Neutrophil (primary cell): ENCODE measurements around the gene SUGP2.

ENCODE experiments used
- H3K27ac ChIP-seq: fragments of 200-600 bp; sonication (generic); 2 replicates; pipeline ENCODE4 v1.5.1; 2016; ENCODE audit warnings: mild to moderate bottlenecking, moderate library complexity
- H3K27me3 ChIP-seq: fragments of 200-600 bp; sonication (generic); 2 replicates; pipeline ENCODE4 v1.6.0; 2016; ENCODE audit warnings: mild to moderate bottlenecking
- H3K36me3 ChIP-seq: fragments of 200-600 bp; sonication (generic); 2 replicates; pipeline ENCODE4 v1.5.1; 2017
- H3K4me1 ChIP-seq, 2 experiments: fragments of 200-600 bp in 1 of 2; sonication (generic) in 1 of 2; 1 replicate in 1 of 2; 2 replicates in 1 of 2; pipeline versions ENCODE4 v1.5.1 to v1.6.1; 2013 to 2016; ENCODE audit warnings: low read depth in 1 of 2, low read length in 1 of 2, mild to moderate bottlenecking in 1 of 2, moderate library complexity in 1 of 2; ENCODE audit not compliant: control insufficient read depth in 1 of 2, insufficient read depth in 1 of 2
- H3K4me3 ChIP-seq, 2 experiments: fragments of 200-600 bp in 1 of 2; sonication (generic) in 1 of 2; 1 replicate in 1 of 2; 2 replicates in 1 of 2; pipeline ENCODE4 v1.5.1; 2013 to 2016; ENCODE audit warnings: low read depth in 1 of 2, low read length in 1 of 2, mild to moderate bottlenecking in 1 of 2, moderate library complexity in 1 of 2
- H3K9me3 ChIP-seq: fragments of 200-600 bp; sonication (generic); 2 replicates; pipeline ENCODE4 v1.5.1; 2016
- TF ChIP-seq, protein P1 (sequence below): fragments of 200-600 bp; sonication (generic); IDR thresholded peaks from 2 replicates; pipeline ENCODE4 v1.5.1; 2016; ENCODE audit warnings: antibody characterized with exemption

SUGP2 gene

DNA sequence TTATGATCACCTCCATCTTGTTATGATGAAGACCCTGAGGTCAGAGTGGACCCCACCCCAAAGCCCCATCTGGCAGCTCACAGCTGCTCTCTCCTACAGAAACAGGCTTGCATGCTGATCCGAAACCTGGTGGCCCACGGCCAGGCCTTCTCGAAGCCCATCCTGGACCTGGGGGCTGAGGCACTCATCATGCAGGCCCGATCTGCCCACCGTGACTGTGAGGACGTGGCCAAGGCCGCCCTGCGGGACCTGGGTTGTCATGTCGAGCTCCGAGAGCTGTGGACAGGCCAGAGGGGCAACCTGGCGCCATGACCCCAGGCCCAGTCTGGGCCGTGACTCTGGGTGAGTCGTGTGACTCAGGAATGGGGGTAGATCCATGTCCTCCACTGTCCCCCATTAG, 24.0 kb upstream of the SUGP2 start:
- TF ChIP-seq, protein P1, sequence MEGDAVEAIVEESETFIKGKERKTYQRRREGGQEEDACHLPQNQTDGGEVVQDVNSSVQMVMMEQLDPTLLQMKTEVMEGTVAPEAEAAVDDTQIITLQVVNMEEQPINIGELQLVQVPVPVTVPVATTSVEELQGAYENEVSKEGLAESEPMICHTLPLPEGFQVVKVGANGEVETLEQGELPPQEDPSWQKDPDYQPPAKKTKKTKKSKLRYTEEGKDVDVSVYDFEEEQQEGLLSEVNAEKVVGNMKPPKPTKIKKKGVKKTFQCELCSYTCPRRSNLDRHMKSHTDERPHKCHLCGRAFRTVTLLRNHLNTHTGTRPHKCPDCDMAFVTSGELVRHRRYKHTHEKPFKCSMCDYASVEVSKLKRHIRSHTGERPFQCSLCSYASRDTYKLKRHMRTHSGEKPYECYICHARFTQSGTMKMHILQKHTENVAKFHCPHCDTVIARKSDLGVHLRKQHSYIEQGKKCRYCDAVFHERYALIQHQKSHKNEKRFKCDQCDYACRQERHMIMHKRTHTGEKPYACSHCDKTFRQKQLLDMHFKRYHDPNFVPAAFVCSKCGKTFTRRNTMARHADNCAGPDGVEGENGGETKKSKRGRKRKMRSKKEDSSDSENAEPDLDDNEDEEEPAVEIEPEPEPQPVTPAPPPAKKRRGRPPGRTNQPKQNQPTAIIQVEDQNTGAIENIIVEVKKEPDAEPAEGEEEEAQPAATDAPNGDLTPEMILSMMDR = no peak
- Histone ChIP-seq H3K36me3 (peaks cover 34% of the 10 kb centered on the region), H3K4me1 (no peaks in the 10 kb centered on the region), H3K9me3 (no peaks in the 10 kb centered on the region), H3K27me3 (no peaks in the 10 kb centered on the region), H3K4me3 (no peak overlapping the region), H3K27ac (no peak overlapping the region)

DNA sequence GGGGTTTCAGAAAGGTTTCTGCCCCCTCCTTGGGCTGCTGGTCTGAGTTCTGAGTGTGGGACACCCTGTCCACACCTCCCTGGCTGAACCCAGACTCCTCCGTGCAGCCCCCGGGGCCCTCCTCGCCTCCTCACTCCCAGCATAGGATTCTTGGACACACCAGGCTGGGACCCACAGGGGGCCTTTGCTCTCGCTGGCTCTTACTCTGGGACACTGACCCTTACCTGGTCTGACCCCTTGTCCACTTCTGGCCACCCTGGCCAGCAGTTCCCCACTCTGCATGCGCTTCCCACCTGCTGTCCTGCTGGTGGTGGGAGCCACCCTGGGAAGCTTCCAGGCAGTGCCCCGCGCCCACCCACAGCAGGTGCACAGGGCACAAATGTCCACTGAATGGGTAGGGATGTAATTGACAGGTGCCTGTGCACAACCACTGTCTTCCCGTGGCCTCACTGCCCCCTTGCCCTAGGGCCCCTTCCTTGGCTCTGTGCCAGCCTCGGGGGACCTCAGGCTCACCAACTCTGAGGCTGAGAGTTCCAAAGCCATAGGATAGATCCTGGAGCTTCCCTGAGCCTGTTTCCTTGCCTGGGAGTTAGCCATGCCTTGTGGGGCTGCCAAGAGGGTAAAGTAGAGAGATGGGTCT, 23.4 kb upstream of the SUGP2 start:
- TF ChIP-seq, protein P1 = no peak
- Histone ChIP-seq H3K27me3 (no peaks in the 10 kb centered on the region), H3K36me3 (peaks cover 40% of the 10 kb centered on the region), H3K4me3 (no peak overlapping the region), H3K27ac (no peak overlapping the region), H3K4me1 (no peaks in the 10 kb centered on the region), H3K9me3 (no peaks in the 10 kb centered on the region)

DNA sequence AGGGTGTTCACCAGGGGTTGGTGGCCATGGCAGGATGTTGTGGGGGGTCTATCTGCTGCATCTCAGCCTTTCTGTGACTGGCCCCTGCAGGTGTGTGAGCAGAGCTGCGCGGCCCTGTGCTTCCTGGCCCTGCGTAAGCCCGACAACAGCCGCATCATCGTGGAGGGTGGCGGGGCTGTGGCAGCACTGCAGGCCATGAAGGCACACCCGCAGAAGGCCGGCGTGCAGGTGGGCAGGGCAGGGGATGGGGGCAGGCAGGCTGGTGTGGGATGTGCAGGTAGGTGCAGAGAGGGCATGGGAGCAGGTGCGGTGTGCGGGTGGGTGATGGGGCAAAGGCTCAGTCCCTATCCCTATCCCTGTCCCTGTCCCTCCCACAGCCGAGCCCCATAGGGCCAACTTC, 22.4 kb upstream of the SUGP2 start:
- H3K9me3 ChIP-seq = no peaks in the 10 kb centered on the region
- peaks cover 44% of the 10 kb centered on the region for H3K36me3 ChIP-seq
- H3K27ac ChIP-seq = no peak overlapping the region
- no peaks in the 10 kb centered on the region for H3K4me1 ChIP-seq
- H3K27me3 ChIP-seq = no peaks in the 10 kb centered on the region
- H3K4me3 ChIP-seq = no peak overlapping the region
- TF ChIP-seq, protein P1 = no peak

DNA sequence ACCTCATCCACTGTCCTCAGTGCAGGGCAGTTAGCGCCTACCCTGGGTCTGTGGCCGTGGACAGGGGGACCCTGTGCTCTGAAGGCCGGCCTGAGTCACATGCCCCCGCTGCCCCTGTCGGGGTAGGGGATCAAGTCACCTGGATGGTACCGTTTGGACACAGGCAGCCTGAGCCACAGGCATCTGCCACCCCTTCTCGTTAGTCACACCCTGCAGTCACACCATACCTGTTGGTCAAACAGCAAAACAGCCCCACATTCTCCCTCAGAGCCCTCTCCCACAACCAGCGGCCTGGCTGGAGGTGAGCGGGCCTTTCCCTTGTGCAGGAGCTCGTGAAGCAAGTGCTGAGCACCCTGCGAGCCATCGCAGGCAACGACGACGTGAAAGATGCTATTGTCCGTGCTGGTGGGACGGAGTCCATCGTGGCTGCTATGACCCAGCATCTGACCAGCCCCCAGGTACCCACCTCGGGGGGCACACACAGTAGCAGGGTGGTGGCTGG, 21.7 kb upstream of the SUGP2 start:
- TF ChIP-seq, protein P1 = no peak
- no peaks in the 10 kb centered on the region for H3K4me1 ChIP-seq
- no peak overlapping the region for H3K4me3 ChIP-seq
- peaks cover 44% of the 10 kb centered on the region for H3K36me3 ChIP-seq
- no peaks in the 10 kb centered on the region for H3K27me3 ChIP-seq
- no peaks in the 10 kb centered on the region for H3K9me3 ChIP-seq
- H3K27ac ChIP-seq = no peak overlapping the region

DNA sequence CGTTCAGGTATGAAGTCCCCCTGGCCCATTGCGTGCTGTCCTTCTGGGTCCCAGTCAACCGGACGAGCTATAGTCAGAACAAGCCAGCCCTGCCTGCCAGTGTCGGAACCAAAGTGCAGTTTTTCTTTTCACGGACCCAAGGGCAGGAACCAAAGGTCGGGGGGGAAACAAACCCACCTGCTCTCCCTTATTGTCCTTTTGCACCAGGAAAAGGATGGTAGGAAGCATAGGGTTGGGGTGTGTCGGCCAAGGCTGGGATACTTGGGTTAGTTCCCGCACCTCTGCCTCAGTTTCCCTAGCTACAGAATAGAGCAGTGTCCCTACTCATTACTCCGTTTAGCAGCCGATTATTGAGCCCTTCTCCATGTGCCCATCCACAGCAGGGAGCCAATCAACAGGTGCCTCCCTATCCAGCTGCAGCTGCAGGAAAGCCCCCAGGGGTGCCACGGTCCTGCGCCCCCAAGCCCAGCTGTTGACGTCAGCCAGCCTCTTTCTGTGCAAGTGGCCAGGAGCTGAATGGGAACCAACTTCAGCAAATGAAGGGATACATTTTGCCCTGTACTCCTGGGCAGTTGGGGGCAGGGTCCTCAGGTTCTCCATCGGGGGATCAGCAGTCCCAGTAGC, 21.1 kb upstream of the SUGP2 start:
- TF ChIP-seq, protein P1 = no peak
- H3K27ac ChIP-seq = no peak overlapping the region
- H3K36me3 ChIP-seq = peaks cover 44% of the 10 kb centered on the region
- no peak overlapping the region for H3K4me3 ChIP-seq
- no peaks in the 10 kb centered on the region for H3K9me3 ChIP-seq
- H3K27me3 ChIP-seq = no peaks in the 10 kb centered on the region
- no peaks in the 10 kb centered on the region for H3K4me1 ChIP-seq
